HepG2 (cell line): ENCODE measurements around the gene DIPK1B. TPM values are rescaled to one million over a fixed set of nuclear protein-coding genes. Genes with fewer than 3 reads are reported as not detected.
A peak's percentile ranks its signal among the peaks of the same experiment; 100 is the strongest.

ENCODE experiments used
- ARID4A ChIP-seq: sonication (generic); formaldehyde crosslinking; IDR thresholded peaks from 2 replicates; pipeline ENCODE4 v1.5.0; 2020; ENCODE audit warnings: mild to moderate bottlenecking, missing genetic modification reagents, borderline replicate concordance
- KLF6 ChIP-seq: IDR thresholded peaks from 2 replicates; pipeline ENCODE4 v1.8.0; 2016; ENCODE audit warnings: missing biosample characterization, missing genetic modification reagents
- MTA1 ChIP-seq: sonication (generic); formaldehyde crosslinking; IDR thresholded peaks from 2 replicates; pipeline ENCODE4 v1.4.0; 2020; ENCODE audit warnings: missing genetic modification reagents, mild to moderate bottlenecking, borderline replicate concordance
- SIX4 ChIP-seq: sonication (generic); formaldehyde crosslinking; IDR thresholded peaks from 2 replicates; pipeline ENCODE4 v1.4.0; 2020; ENCODE audit warnings: missing genetic modification reagents
- TCF12 ChIP-seq, 2 experiments: fragments of 450-650 bp in 1 of 2; sonication (generic) in 1 of 2; formaldehyde crosslinking in 1 of 2; IDR thresholded peaks; 2 replicates each; pipeline versions ENCODE4 v1.6.1 to v1.8.0; 2017 to 2022; ENCODE audit warnings: antibody characterized with exemption in 1 of 2, mild to moderate bottlenecking in 1 of 2, missing genetic modification reagents in 1 of 2, moderate library complexity in 1 of 2
- U2AF2 ChIP-seq: fragments of 200-400 bp; formaldehyde crosslinking; IDR thresholded peaks from 2 replicates; pipeline ENCODE4 v1.6.1; 2017; ENCODE audit warnings: low read depth, mild to moderate bottlenecking, low read length
- ZBTB25 ChIP-seq: IDR thresholded peaks from 2 replicates; pipeline ENCODE4 v1.6.1; 2018; ENCODE audit warnings: missing genetic modification reagents
- ZBTB43 ChIP-seq: sonication (generic); formaldehyde crosslinking; conservative IDR thresholded peaks from 2 replicates; pipeline ENCODE4 v1.4.0; 2020; ENCODE audit warnings: missing genetic modification reagents
- ZEB1 ChIP-seq: IDR thresholded peaks from 2 replicates; pipeline ENCODE4 v1.6.1; 2012; ENCODE audit warnings: mild to moderate bottlenecking, low read depth, inconsistent platforms; ENCODE audit not compliant: insufficient replicate concordance
- ZMYM2 ChIP-seq: sonication (generic); formaldehyde crosslinking; IDR thresholded peaks from 2 replicates; pipeline ENCODE4 v1.8.0; 2022; ENCODE audit warnings: mild to moderate bottlenecking, missing genetic modification reagents
- ZNF281 ChIP-seq: sonication (generic); formaldehyde crosslinking; IDR thresholded peaks from 2 replicates; pipeline ENCODE4 v1.4.0; 2020; ENCODE audit warnings: missing genetic modification reagents, borderline replicate concordance
- ZNF652 ChIP-seq: IDR thresholded peaks from 2 replicates; pipeline ENCODE4 v1.6.1; 2016; ENCODE audit warnings: low read depth, borderline replicate concordance
- polyA plus RNA-seq, 8 experiments: library from polyadenylated mRNA; depleted of rRNA in 3 of 8; stranded (reverse) in 7 of 8; unstranded in 1 of 8; fragments of >200 nt; fragmentation: Illumina TruSeq in 4 of 8; extraction: Trizol in 4 of 8; gene quantifications; 2 replicates each; pipeline versions ENCODE4 v1.2.1 to v1.2.3, GENCODE V29; 2011 to 2016; ENCODE audit warnings: low read depth in 4 of 8, missing spikeins in 1 of 8, mixed read lengths in 1 of 8; ENCODE audit not compliant: insufficient read depth in 1 of 8
- total RNA-seq, 5 experiments: library from RNA; depleted of rRNA; stranded (reverse); fragments of >200 nt; fragmentation: Illumina TruSeq; extraction: Trizol; gene quantifications; 2 replicates each; pipeline ENCODE4 v1.2.3, GENCODE V29; 2016; ENCODE audit warnings: low read depth in 1 of 5
- TF ChIP-seq, protein P1 (sequence below): sonication (generic); formaldehyde crosslinking; IDR thresholded peaks from 2 replicates; pipeline ENCODE4 v1.8.1; 2023; ENCODE audit warnings: mild to moderate bottlenecking, missing genetic modification reagents
- TF ChIP-seq, protein P2 (sequence below): sonication (generic); formaldehyde crosslinking; IDR thresholded peaks from 2 replicates; pipeline ENCODE4 v1.5.0; 2020; ENCODE audit warnings: missing genetic modification reagents

The DIPK1B gene
- total and polyA plus RNA-seq, 2 of the 13 experiments (the other 11 are each of a cell fraction or from before 2014, with no cell fraction given), result 0.18 to 3.9 TPM

DNA sequence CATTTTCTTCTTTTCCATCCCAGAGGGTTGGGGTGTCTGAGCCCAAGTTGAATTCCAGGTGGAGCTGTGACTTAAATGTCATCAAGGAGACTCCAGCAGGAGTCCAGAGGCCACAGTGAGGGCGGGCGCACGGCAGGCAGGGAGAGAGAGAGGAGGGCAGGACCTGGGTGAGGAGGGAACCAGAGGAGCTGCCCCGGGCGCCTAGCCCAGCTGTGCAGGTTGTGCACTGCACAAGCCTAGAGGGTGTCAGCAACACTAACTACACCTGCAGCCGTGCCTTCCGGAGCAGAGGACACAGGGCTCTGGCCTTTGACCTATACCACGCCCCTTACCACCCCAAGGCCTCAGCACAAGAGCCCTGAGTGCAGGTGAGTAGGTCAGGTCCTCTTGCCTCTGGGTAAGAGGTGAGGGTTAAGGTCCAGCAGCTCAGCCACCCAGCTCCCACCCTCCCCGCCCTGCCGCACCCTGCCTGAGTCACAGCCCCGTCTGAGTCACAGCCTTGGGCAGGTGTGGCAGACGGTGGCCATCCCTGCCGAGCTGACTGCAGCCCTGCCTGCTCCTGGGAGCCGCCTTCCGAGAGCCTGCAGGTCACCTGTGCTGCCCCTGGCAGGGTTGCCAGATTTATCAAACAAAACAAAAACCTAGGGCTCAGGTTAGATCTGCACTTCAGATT, 18.7 kb upstream of the DIPK1B start (continued):
- TF ChIP-seq ZNF281 (CRISPR knock-in tag) (0 out of 2 replicates have a peak, but pooled peaks have one; percentile 18), ZMYM2 (CRISPR knock-in tag) (peak; percentile 96), MTA1 (CRISPR knock-in tag) (peak; percentile 99), TCF12 (IDR thresholded peaks at IDR 0.05) (no peak), TCF12 (CRISPR knock-in tag; IDR thresholded peaks at IDR 0.05) (peak; percentile 77), ARID4A (CRISPR knock-in tag) (peak; percentile 26; the same call in 1 of the 2 replicates), ZBTB25 (CRISPR knock-in tag) (peak; percentile 2; the same call in 1 of the 2 replicates), ZBTB43 (peak; percentile 86), ZNF652 (CRISPR knock-in tag) (peak; percentile 10; the same call in 1 of the 2 replicates), U2AF2 (no peak), KLF6 (no peak), ZEB1 (peak; percentile 98), SIX4 (CRISPR knock-in tag) (no peak)
- TF ChIP-seq, protein P1, sequence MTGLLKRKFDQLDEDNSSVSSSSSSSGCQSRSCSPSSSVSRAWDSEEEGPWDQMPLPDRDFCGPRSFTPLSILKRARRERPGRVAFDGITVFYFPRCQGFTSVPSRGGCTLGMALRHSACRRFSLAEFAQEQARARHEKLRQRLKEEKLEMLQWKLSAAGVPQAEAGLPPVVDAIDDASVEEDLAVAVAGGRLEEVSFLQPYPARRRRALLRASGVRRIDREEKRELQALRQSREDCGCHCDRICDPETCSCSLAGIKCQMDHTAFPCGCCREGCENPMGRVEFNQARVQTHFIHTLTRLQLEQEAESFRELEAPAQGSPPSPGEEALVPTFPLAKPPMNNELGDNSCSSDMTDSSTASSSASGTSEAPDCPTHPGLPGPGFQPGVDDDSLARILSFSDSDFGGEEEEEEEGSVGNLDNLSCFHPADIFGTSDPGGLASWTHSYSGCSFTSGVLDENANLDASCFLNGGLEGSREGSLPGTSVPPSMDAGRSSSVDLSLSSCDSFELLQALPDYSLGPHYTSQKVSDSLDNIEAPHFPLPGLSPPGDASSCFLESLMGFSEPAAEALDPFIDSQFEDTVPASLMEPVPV (CRISPR knock-in tag), result no peak
- TF ChIP-seq, protein P2, sequence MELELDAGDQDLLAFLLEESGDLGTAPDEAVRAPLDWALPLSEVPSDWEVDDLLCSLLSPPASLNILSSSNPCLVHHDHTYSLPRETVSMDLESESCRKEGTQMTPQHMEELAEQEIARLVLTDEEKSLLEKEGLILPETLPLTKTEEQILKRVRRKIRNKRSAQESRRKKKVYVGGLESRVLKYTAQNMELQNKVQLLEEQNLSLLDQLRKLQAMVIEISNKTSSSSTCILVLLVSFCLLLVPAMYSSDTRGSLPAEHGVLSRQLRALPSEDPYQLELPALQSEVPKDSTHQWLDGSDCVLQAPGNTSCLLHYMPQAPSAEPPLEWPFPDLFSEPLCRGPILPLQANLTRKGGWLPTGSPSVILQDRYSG, result no peak
